SK-N-SH (cell line): Measurements from ENCODE around the gene MGME1. TPM values are rescaled to one million over a fixed set of nuclear protein-coding genes. Genes with fewer than 3 reads are reported as not detected.

Source experiments
- CTCF ChIA-PET: fragments of 300-600, 350-600 bp; formaldehyde crosslinking; extraction: SDS; loops from one replicate; lab custom pipeline; 2021; lab: Yijun Ruan, JAX
- POLR2A ChIA-PET: fragments of 350-600 bp; sonication (Branson Sonifier 250); formaldehyde crosslinking; extraction: SDS; loops from one replicate; lab custom pipeline; 2020; ENCODE audit warnings: antibody characterized with exemption, inconsistent platforms; lab: Yijun Ruan, JAX
- DNase-seq: peaks from one replicate; pipeline ENCODE4 v3.0.0; 2012
- H2AFZ ChIP-seq: fragments of 200-600 bp; sonication (generic); 2 replicates; pipeline ENCODE4 v1.8.1; 2016; ENCODE audit warnings: antibody characterized with exemption, mild to moderate bottlenecking, low read depth
- H3F3A ChIP-seq: fragments of 200-600 bp; sonication (generic); replicated peaks from 2 replicates; pipeline ENCODE3; 2016; ENCODE audit warnings: antibody characterized with exemption, mild to moderate bottlenecking; ENCODE audit not compliant: insufficient read depth
- H3K27ac ChIP-seq, 2 experiments: fragments of 200-500 bp in 1 of 2; fragments of 200-600 bp in 1 of 2; sonication (Bioruptor generic) in 1 of 2; sonication (generic), shearing (Covaris generic) in 1 of 2; 2 replicates each; pipeline versions ENCODE4 v1.5.1 to v1.6.1; 2014 to 2016; ENCODE audit warnings: low read depth in 2 of 2, inconsistent platforms in 1 of 2, low read length in 1 of 2, mild to moderate bottlenecking in 1 of 2, mixed read lengths in 1 of 2
- H3K27me3 ChIP-seq: fragments of 200-600 bp; sonication (generic), shearing (Covaris generic); 2 replicates; pipeline ENCODE4 v1.6.1; 2016; ENCODE audit warnings: mixed run types; ENCODE audit not compliant: insufficient read depth
- H3K36me3 ChIP-seq, 2 experiments: fragments of 200-500 bp in 1 of 2; fragments of 200-600 bp in 1 of 2; sonication (Bioruptor generic) in 1 of 2; sonication (generic) in 1 of 2; replicated peaks in 1 of 2; 2 replicates each; pipeline versions ENCODE3 to v1.5.1; 2014 to 2016; ENCODE audit warnings: low read length in 1 of 2, mild to moderate bottlenecking in 1 of 2; ENCODE audit not compliant: insufficient read depth in 2 of 2, control insufficient read depth in 1 of 2
- H3K4me1 ChIP-seq, 2 experiments: fragments of 200-500 bp in 1 of 2; fragments of 200-600 bp in 1 of 2; sonication (Bioruptor generic) in 1 of 2; sonication (generic), shearing (Covaris generic) in 1 of 2; 2 replicates each; pipeline versions ENCODE4 v1.5.1 to v1.6.1; 2014 to 2016; ENCODE audit warnings: low read depth in 1 of 2, low read length in 1 of 2, mixed run types in 1 of 2; ENCODE audit not compliant: insufficient read depth in 2 of 2, control insufficient read depth in 1 of 2
- H3K4me2 ChIP-seq: fragments of 200-600 bp; sonication (generic), shearing (Covaris generic); 2 replicates; pipeline ENCODE4 v1.6.1; 2017; ENCODE audit warnings: mixed run types
- H3K4me3 ChIP-seq, 2 experiments: fragments of 200-500 bp in 1 of 2; fragments of 200-600 bp in 1 of 2; sonication (Bioruptor generic) in 1 of 2; sonication (generic), shearing (Covaris generic) in 1 of 2; 2 replicates each; pipeline versions ENCODE4 v1.5.1 to v1.8.1; 2014 to 2016; ENCODE audit warnings: low read depth in 2 of 2, inconsistent platforms in 1 of 2, low read length in 1 of 2, mild to moderate bottlenecking in 1 of 2, mixed read lengths in 1 of 2, moderate library complexity in 1 of 2
- H3K79me2 ChIP-seq: fragments of 200-600 bp; sonication (generic); 2 replicates; pipeline ENCODE4 v1.8.1; 2017; ENCODE audit warnings: mild to moderate bottlenecking; ENCODE audit not compliant: insufficient read depth
- H3K9ac ChIP-seq: fragments of 200-600 bp; sonication (generic); 2 replicates; pipeline ENCODE4 v1.6.1; 2017; ENCODE audit warnings: mixed run types
- H3K9me2 ChIP-seq: fragments of 200-600 bp; sonication (generic); 2 replicates; pipeline ENCODE4 v1.6.1; 2017; ENCODE audit warnings: mixed run types
- H3K9me3 ChIP-seq: fragments of 200-600 bp; sonication (generic); 2 replicates; pipeline ENCODE4 v1.6.1; 2017; ENCODE audit warnings: mixed run types, mild to moderate bottlenecking, moderate library complexity
- H4K20me1 ChIP-seq: fragments of 200-600 bp; sonication (generic); 2 replicates; pipeline ENCODE4 v1.6.1; 2017; ENCODE audit warnings: mild to moderate bottlenecking, mixed run types; ENCODE audit not compliant: insufficient read depth
- CHD2 ChIP-seq: fragments of 150-350 bp; IDR thresholded peaks from 2 replicates; pipeline ENCODE4 v1.6.1; 2018; ENCODE audit warnings: low read length; ENCODE audit not compliant: partially characterized antibody
- ELF1 ChIP-seq: IDR thresholded peaks from 2 replicates; pipeline ENCODE4 v1.4.0; 2012
- EP300 ChIP-seq, 2 experiments: IDR thresholded peaks; 2 replicates each; pipeline versions ENCODE4 v1.4.0 to v1.6.1; 2012; ENCODE audit warnings: borderline replicate concordance in 1 of 2, low read depth in 1 of 2, low read length in 1 of 2
- FOSL2 ChIP-seq: IDR thresholded peaks from 2 replicates; pipeline ENCODE4 v1.4.0; 2012; ENCODE audit warnings: low read depth, mild to moderate bottlenecking, moderate library complexity, borderline replicate concordance
- FOXJ3 ChIP-seq: sonication (generic); formaldehyde crosslinking; IDR thresholded peaks from 2 replicates; pipeline ENCODE4 v1.5.1; 2020; ENCODE audit warnings: mild to moderate bottlenecking, missing genetic modification reagents
- GABPA ChIP-seq: IDR thresholded peaks from 2 replicates; pipeline ENCODE4 v1.4.0; 2012; ENCODE audit warnings: low read depth, mild to moderate bottlenecking
- IRF3 ChIP-seq: fragments of 150-350 bp; IDR thresholded peaks from 2 replicates; pipeline ENCODE4 v1.6.1; 2016; ENCODE audit warnings: mild to moderate bottlenecking, low read depth, low read length
- JUND ChIP-seq: IDR thresholded peaks from 2 replicates; pipeline ENCODE4 v1.4.0; 2012
- NFIC ChIP-seq: IDR thresholded peaks from 2 replicates; pipeline ENCODE4 v1.4.0; 2012; ENCODE audit warnings: borderline replicate concordance
- NRF1 ChIP-seq: IDR thresholded peaks from 2 replicates; pipeline ENCODE4 v1.6.1; 2012; ENCODE audit warnings: low read depth, mild to moderate bottlenecking, low read length
- PBX3 ChIP-seq: IDR thresholded peaks from 2 replicates; pipeline ENCODE4; 2012
- RAD21 ChIP-seq: IDR thresholded peaks from 2 replicates; pipeline ENCODE4 v1.6.1; 2012; ENCODE audit warnings: mild to moderate bottlenecking, low read length
- RCOR1 ChIP-seq: fragments of 150-350 bp; IDR thresholded peaks from 2 replicates; pipeline ENCODE4 v1.6.1; 2017; ENCODE audit warnings: antibody characterized with exemption, low read length
- RFX5 ChIP-seq: IDR thresholded peaks from 2 replicates; pipeline ENCODE4 v1.6.1; 2012; ENCODE audit warnings: mild to moderate bottlenecking, improper control_type of control experiment, low read length
- RXRA ChIP-seq: IDR thresholded peaks from 2 replicates; pipeline ENCODE4 v1.4.0; 2012; ENCODE audit warnings: low read depth, mild to moderate bottlenecking, borderline replicate concordance
- SIN3A ChIP-seq: IDR thresholded peaks from 2 replicates; pipeline ENCODE4 v1.6.1; 2012; ENCODE audit warnings: low read depth, mild to moderate bottlenecking, low read length, moderate library complexity, borderline replicate concordance
- TAF1 ChIP-seq: IDR thresholded peaks from 2 replicates; pipeline ENCODE4 v1.6.1; 2012; ENCODE audit warnings: low read depth, mild to moderate bottlenecking, low read length, moderate library complexity, borderline replicate concordance
- USF2 ChIP-seq: fragments of 150-350 bp; IDR thresholded peaks from 2 replicates; pipeline ENCODE4 v1.6.1; 2017; ENCODE audit warnings: antibody characterized with exemption, low read length, low read depth, borderline replicate concordance
- YY1 ChIP-seq: IDR thresholded peaks from 2 replicates; pipeline ENCODE4 v1.4.0; 2012; ENCODE audit warnings: low read depth, mild to moderate bottlenecking
- WGBS: methylation state at CpG from one replicate; pipeline ENCODE4 v1.1.6; 2017; ENCODE audit warnings: low lambda C conversion rate; 5-methylcytosine and 5-hydroxymethylcytosine counted together
- polyA plus RNA-seq, 3 experiments: library from polyadenylated mRNA; depleted of rRNA; stranded (reverse); fragments of >200 nt; gene quantifications; 2 replicates each; pipeline ENCODE4 v1.2.3, GENCODE V29; 2012
- TF ChIP-seq, protein P1 (sequence below): IDR thresholded peaks from 2 replicates; pipeline ENCODE4 v1.4.0; 2012; ENCODE audit warnings: low read depth, borderline replicate concordance
- TF ChIP-seq, protein P2 (sequence below): IDR thresholded peaks from 2 replicates; pipeline ENCODE4 v1.4.0; 2012; ENCODE audit warnings: low read depth, borderline replicate concordance

The MGME1 gene
- polyA plus RNA-seq, 1 of the 3 experiments (the other 2 are of a cell fraction) = 7.9 TPM

- Histone ChIP-seq H3K27ac (no peak overlapping the region), H3K79me2 (peaks cover 4% of the 10 kb centered on the region), H3K4me1 (peaks cover 0 to 6% of the 10 kb centered on the region in 2 experiments; a peak in 1 of 4 replicates), H3K4me2 (no peak overlapping the region), H3K9ac (no peak overlapping the region), H3F3A (peaks cover 20% of the 10 kb centered on the region)
- ChIA-PET POLR2A (no interaction called here), CTCF (no interaction called here)
- TF ChIP-seq NFIC = no peak
- TF ChIP-seq FOXJ3 = no peak
- no peak for TF ChIP-seq YY1
- TF ChIP-seq, all 33 proteins: peak for 0
- Histone ChIP-seq H3K36me3 (peaks cover 56 to 79% of the 10 kb centered on the region in 2 experiments), H2AFZ (no peak overlapping the region), H4K20me1 (peaks cover 3% of the 10 kb centered on the region; the same call in 1 of the 2 replicates), H3K27me3 (no peaks in the 10 kb centered on the region), H3K9me2 (no peaks in the 10 kb centered on the region), H3K4me3 (no peak overlapping the region), H3K9me3 (no peaks in the 10 kb centered on the region)
- 76% methylated on average over 3 of the region's 3 CpGs for WGBS
- no peak for DNase-seq
Measured at GRCh38 chr20:17943343-17943742, 25.5 kb upstream of the MGME1 start.

DNA sequence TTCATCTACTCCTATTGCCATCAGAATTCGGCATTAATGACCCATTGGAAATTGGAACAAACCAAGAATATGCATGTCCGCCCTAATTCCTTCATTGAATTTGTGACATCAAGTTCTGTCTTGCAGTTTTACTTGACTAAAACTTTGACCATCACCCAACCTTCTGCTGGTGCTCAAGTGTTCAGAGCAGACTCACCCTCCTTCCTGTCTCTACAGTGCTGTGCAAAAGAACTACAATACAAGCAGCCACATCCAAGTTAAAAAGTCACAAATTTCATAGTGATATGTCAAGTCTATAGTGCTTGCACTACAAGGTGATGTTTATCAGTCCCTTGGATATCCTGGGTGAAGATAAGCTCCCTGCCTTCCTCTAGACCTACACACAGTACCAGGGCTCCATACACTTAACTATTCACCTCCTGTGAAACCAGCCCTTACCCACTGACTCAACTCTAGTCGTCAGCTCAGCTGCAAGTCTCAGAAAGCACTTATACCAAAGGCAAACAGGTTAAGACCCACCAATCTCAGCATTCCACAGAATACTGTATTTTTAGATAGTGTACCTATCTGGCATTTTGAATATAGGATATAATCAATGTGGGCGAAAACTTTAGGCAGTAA, 23.9 kb upstream of the MGME1 start:
- Histone ChIP-seq H2AFZ (no peak overlapping the region), H3K4me3 (no peak overlapping the region), H3K27ac (no peak overlapping the region), H3F3A (peaks cover 26% of the 10 kb centered on the region), H3K27me3 (no peaks in the 10 kb centered on the region), H3K36me3 (peaks cover 70 to 95% of the 10 kb centered on the region in 2 experiments), H3K4me1 (no peaks in the 10 kb centered on the region), H4K20me1 (peaks cover 3% of the 10 kb centered on the region; the same call in 1 of the 2 replicates), H3K9ac (no peak overlapping the region), H3K9me3 (no peaks in the 10 kb centered on the region), H3K79me2 (peaks cover 16% of the 10 kb centered on the region), H3K9me2 (no peaks in the 10 kb centered on the region), H3K4me2 (no peak overlapping the region)
- no peak for TF ChIP-seq NRF1
- no peak for TF ChIP-seq RXRA
- TF ChIP-seq SIN3A = no peak
- TF ChIP-seq RAD21 = no peak
- TF ChIP-seq GABPA = no peak
- TF ChIP-seq FOXJ3 = no peak
- TF ChIP-seq EP300 (IDR thresholded peaks at IDR 0.05; ENCODE audit: borderline replicate concordance in 1 of 2, low read depth in 1 of 2, low read length in 1 of 2) = no peak
- TF ChIP-seq, protein P1, sequence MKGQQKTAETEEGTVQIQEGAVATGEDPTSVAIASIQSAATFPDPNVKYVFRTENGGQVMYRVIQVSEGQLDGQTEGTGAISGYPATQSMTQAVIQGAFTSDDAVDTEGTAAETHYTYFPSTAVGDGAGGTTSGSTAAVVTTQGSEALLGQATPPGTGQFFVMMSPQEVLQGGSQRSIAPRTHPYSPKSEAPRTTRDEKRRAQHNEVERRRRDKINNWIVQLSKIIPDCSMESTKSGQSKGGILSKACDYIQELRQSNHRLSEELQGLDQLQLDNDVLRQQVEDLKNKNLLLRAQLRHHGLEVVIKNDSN = no peak
- no peak for TF ChIP-seq FOSL2
- no peak for TF ChIP-seq NFIC
- no peak for TF ChIP-seq ELF1
- TF ChIP-seq TAF1 = no peak
- TF ChIP-seq, protein P2, sequence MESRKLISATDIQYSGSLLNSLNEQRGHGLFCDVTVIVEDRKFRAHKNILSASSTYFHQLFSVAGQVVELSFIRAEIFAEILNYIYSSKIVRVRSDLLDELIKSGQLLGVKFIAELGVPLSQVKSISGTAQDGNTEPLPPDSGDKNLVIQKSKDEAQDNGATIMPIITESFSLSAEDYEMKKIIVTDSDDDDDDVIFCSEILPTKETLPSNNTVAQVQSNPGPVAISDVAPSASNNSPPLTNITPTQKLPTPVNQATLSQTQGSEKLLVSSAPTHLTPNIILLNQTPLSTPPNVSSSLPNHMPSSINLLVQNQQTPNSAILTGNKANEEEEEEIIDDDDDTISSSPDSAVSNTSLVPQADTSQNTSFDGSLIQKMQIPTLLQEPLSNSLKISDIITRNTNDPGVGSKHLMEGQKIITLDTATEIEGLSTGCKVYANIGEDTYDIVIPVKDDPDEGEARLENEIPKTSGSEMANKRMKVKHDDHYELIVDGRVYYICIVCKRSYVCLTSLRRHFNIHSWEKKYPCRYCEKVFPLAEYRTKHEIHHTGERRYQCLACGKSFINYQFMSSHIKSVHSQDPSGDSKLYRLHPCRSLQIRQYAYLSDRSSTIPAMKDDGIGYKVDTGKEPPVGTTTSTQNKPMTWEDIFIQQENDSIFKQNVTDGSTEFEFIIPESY = no peak
- TF ChIP-seq USF2 = no peak
- TF ChIP-seq CHD2 = no peak
- TF ChIP-seq RFX5 = no peak
- TF ChIP-seq PBX3 = no peak
- no peak for TF ChIP-seq RCOR1
- TF ChIP-seq JUND = no peak
- TF ChIP-seq IRF3 = no peak
- 85% methylated on average over 4 of the region's 4 CpGs for WGBS
- ChIA-PET CTCF (interaction anchor here (1.4 kb wide), 1 partner anchor 11 kb away, joined by 3 read pairs; no protein-coding TSS in a partner anchor), POLR2A (no interaction called here)
- no peak for DNase-seq
